ENCODE results near the gene NOTCH3. TPM values are rescaled to one million over a fixed set of nuclear protein-coding genes. Genes with fewer than 3 reads are reported as not detected.

NOTCH3 gene
- total and polyA plus RNA-seq, 4 donors: 0.49 to 3.7 (median 2.9) TPM

- no peak for DNase-seq (ENCODE audit: low spot score)
- TF ChIP-seq CTCF (IDR thresholded peaks at IDR 0.05; ENCODE audit: low read depth, low read length, missing input control) (peak; percentile 21), RAD21 (IDR thresholded peaks at IDR 0.05) (peak; percentile 42 to 55), ZBTB33 (IDR thresholded peaks at IDR 0.05) (no peak)
- H3K36me3 ChIP-seq (ENCODE audit: control insufficient read depth in 4 of 4, insufficient read depth in 3 of 4, low read depth in 1 of 4, low read length in 3 of 4): peaks cover 0 to 1% (median 0%) of the 10 kb centered on the region in 4 donors
- no peaks in the 10 kb centered on the region for H3K4me1 ChIP-seq (ENCODE audit: control insufficient read depth in 4 of 4, insufficient read depth in 4 of 4, low read length in 3 of 4)
- H3K4me3 ChIP-seq (ENCODE audit: low read depth in 1 of 3, low read length in 3 of 3): no peak overlapping the region
- no peak overlapping the region for H3K27ac ChIP-seq (ENCODE audit: low read depth in 1 of 2, low read length in 2 of 2)
- H3K9ac ChIP-seq (ENCODE audit: low read depth in 1 of 2, low read length in 2 of 2): no peak overlapping the region
- H3K27me3 ChIP-seq (ENCODE audit: control insufficient read depth in 4 of 4, insufficient read depth in 4 of 4, low read length in 3 of 4): no peaks in the 10 kb centered on the region
- WGBS: 88% methylated on average over 42 of the region's 42 CpGs
- H3K9me3 ChIP-seq (ENCODE audit: control insufficient read depth in 4 of 4, low read length in 3 of 4): peaks cover 0 to 7% (median 3%) of the 10 kb centered on the region in 4 donors
Measured at GRCh38 chr19:15161028-15161984, 39.5 kb downstream of the NOTCH3 start.

GRCh38 chr19:15159251-15159650, 41.5 kb downstream of the NOTCH3 start:
- no peak for DNase-seq (ENCODE audit: low spot score)
- Histone ChIP-seq H3K9me3 (ENCODE audit: control insufficient read depth in 4 of 4, low read length in 3 of 4) (peaks cover 0 to 5% (median 2%) of the 10 kb centered on the region in 4 donors), H3K4me1 (ENCODE audit: control insufficient read depth in 4 of 4, insufficient read depth in 4 of 4, low read length in 3 of 4) (no peaks in the 10 kb centered on the region), H3K4me3 (ENCODE audit: low read depth in 1 of 3, low read length in 3 of 3) (no peak overlapping the region), H3K36me3 (ENCODE audit: control insufficient read depth in 4 of 4, insufficient read depth in 3 of 4, low read depth in 1 of 4, low read length in 3 of 4) (no peaks in the 10 kb centered on the region), H3K27me3 (ENCODE audit: control insufficient read depth in 4 of 4, insufficient read depth in 4 of 4, low read length in 3 of 4) (no peaks in the 10 kb centered on the region), H3K9ac (ENCODE audit: low read depth in 1 of 2, low read length in 2 of 2) (no peak overlapping the region), H3K27ac (ENCODE audit: low read depth in 1 of 2, low read length in 2 of 2) (no peak overlapping the region)
- WGBS: 54% methylated on average over 3 of the region's 3 CpGs
- TF ChIP-seq GABPA (IDR thresholded peaks at IDR 0.05 in 1 of 2, conservative IDR thresholded peaks at IDR 0.05 in 1 of 2): no peak
- TF ChIP-seq JUND (IDR thresholded peaks at IDR 0.05): no peak

- H3K4me3 ChIP-seq (ENCODE audit: low read depth in 1 of 3, low read length in 3 of 3): no peak overlapping the region
- no peak for TF ChIP-seq SP1 (IDR thresholded peaks at IDR 0.05)
- no peak for TF ChIP-seq CTCF (IDR thresholded peaks at IDR 0.05; ENCODE audit: low read depth, low read length, missing input control)
- no peak for TF ChIP-seq EGR1 (IDR thresholded peaks at IDR 0.05; ENCODE audit: low read depth in 2 of 2)
- TF ChIP-seq TAF1 (conservative IDR thresholded peaks at IDR 0.05): no peak
- TF ChIP-seq HNF4G (IDR thresholded peaks at IDR 0.05): no peak
- no peak for TF ChIP-seq ATF3 (IDR thresholded peaks at IDR 0.05)
- TF ChIP-seq HNF4A (conservative IDR thresholded peaks at IDR 0.05): no peak
- TF ChIP-seq NR2F2 (IDR thresholded peaks at IDR 0.05): no peak
- TF ChIP-seq FOXA1 (IDR thresholded peaks at IDR 0.05): no peak
- TF ChIP-seq MAX (IDR thresholded peaks at IDR 0.05): no peak
- no peak for TF ChIP-seq RAD21 (IDR thresholded peaks at IDR 0.05)
- H3K9ac ChIP-seq (ENCODE audit: low read depth in 1 of 2, low read length in 2 of 2): no peak overlapping the region
- H3K27me3 ChIP-seq (ENCODE audit: control insufficient read depth in 4 of 4, insufficient read depth in 4 of 4, low read length in 3 of 4): peaks cover 0 to 2% (median 0%) of the 10 kb centered on the region in 4 donors
- no peak overlapping the region for H3K27ac ChIP-seq (ENCODE audit: low read depth in 1 of 2, low read length in 2 of 2)
- 92% methylated on average over 4 of the region's 4 CpGs for WGBS
- peaks cover 0 to 8% (median 3%) of the 10 kb centered on the region in 4 donors for H3K9me3 ChIP-seq (ENCODE audit: control insufficient read depth in 4 of 4, low read length in 3 of 4)
- no peaks in the 10 kb centered on the region for H3K36me3 ChIP-seq (ENCODE audit: control insufficient read depth in 4 of 4, insufficient read depth in 3 of 4, low read depth in 1 of 4, low read length in 3 of 4)
- no peak for DNase-seq (ENCODE audit: low spot score)
- H3K4me1 ChIP-seq (ENCODE audit: control insufficient read depth in 4 of 4, insufficient read depth in 4 of 4, low read length in 3 of 4): no peaks in the 10 kb centered on the region
Measured at GRCh38 chr19:15156391-15156790, 44.4 kb downstream of the NOTCH3 start.

Data from liver (tissue), 9 donors.